ENCODE results near the gene CACNA1I.
"Not testable (repeated sequence)": the region's sequence is repeated elsewhere in the genome, so short reads cannot be mapped to it uniquely, and the experiment has no call there.

Gene CACNA1I

DNA sequence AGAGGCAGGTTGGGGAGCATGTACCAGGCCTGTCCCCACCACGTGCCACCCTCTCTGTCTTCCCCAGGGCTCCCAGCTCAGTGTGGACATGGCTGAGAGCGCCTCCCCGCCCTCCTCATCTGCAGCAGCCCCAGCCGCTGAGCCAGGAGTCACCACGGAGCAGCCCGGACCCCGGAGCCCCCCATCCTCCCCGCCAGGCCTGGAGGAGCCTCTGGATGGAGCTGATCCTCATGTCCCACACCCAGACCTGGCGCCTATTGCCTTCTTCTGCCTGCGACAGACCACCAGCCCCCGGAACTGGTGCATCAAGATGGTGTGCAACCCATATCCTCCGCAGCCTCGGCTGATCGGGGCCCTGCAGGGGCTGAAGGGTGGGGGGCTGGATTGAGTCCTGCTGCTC lies at the start of gene CACNA1I:
Gene CACNA1I, plus strand, starts transcription at position 89 of the 400 bp plus-strand sequence. Its CDS starts 0 bp downstream, at position 89.
- no peak for DNase-seq

DNA sequence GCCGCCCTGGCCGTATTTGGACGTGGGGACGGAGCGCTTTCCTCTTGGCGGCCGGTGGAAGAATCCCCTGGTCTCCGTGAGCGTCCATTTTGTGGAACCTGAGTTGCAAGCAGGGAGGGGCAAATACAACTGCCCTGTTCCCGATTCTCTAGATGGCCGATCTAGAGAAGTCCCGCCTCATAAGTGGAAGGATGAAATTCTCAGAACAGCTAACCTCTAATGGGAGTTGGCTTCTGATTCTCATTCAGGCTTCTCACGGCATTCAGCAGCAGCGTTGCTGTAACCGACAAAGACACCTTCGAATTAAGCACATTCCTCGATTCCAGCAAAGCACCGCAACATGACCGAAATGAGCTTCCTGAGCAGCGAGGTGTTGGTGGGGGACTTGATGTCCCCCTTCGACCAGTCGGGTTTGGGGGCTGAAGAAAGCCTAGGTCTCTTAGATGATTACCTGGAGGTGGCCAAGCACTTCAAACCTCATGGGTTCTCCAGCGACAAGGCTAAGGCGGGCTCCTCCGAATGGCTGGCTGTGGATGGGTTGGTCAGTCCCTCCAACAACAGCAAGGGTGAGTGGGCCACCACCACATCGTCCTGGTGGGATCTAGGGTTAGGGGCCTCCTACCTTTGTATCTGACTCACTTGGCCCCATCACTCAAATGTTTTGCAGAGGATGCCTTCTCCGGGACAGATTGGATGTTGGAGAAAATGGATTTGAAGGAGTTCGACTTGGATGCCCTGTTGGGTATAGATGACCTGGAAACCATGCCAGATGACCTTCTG lies 49.3 kb upstream of the CACNA1I start:
- not testable (repeated sequence) for DNase-seq

DNA sequence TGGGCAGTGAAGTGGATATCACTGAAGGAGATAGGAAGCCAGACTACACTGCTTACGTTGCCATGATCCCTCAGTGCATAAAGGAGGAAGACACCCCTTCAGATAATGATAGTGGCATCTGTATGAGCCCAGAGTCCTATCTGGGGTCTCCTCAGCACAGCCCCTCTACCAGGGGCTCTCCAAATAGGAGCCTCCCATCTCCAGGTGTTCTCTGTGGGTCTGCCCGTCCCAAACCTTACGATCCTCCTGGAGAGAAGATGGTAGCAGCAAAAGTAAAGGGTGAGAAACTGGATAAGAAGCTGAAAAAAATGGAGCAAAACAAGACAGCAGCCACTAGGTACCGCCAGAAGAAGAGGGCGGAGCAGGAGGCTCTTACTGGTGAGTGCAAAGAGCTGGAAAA lies 48.5 kb upstream of the CACNA1I start:
- not testable (repeated sequence) for DNase-seq

DNA sequence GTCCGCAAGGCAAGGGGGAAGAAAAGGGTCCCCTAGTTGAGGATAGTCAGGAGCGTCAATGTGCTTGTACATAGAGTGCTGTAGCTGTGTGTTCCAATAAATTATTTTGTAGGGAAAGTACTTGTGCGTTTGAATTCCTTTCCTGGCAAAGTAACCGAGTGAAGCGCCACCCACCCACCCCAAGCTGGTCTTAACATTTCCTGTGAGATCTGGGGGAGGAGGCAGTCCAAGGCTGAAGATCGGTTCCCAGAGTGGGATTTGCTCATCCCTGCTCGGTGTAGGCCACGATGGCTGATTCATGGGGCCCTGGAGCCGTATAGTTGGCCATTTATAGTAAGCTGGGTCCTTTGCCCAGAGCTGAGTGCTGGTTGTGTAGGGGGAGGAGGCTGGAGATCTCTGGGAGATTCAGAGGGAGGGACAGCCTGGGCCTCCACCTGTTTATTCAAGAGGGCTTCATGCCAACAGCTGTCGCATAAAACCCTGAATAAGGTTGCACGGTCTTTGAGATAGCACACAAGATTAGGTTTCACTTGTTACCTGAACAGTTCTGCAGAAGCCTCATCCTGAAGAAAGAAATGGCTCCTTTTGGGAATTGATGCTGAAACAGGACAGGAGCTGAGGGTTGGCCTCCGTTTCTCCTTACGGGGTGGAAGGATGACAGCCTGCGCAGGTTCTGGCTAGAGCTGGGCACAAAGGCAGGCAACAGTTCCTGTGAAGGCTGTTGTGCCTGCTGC lies 47.8 kb upstream of the CACNA1I start:
- peak; percentile 50 for DNase-seq

DNA sequence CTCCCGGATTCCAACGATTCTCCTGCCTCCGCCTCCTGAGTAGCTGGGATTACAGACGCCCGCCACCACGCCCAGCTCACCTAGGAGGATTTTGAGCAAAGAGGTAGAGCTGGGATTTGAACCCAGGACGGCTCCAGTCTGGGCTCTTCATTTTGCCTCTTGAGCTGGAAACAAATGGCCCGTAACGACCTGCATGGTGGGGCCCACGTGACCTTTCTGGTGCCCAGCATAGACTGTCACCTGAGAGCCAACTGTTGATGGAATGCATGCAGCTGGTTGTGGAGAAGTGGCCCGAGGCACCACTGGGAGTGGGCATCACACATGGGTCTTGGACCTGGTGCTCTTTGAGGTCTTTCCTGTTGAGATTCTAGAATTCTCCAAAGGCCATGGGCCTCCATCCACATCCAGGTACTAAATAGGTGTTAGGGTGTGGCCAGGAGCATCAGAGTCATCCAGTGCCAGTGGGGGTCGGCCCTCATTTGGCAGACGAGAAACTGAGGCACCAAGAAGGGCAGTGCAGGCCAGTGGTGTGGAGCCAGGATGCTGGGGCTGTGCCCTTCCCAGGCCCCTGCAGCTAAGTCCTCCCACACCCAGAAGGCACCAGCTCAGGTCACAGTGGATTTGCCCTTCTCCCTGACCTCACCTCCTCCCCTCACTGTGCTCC lies 46.3 kb upstream of the CACNA1I start:
- no peak for DNase-seq

DNA sequence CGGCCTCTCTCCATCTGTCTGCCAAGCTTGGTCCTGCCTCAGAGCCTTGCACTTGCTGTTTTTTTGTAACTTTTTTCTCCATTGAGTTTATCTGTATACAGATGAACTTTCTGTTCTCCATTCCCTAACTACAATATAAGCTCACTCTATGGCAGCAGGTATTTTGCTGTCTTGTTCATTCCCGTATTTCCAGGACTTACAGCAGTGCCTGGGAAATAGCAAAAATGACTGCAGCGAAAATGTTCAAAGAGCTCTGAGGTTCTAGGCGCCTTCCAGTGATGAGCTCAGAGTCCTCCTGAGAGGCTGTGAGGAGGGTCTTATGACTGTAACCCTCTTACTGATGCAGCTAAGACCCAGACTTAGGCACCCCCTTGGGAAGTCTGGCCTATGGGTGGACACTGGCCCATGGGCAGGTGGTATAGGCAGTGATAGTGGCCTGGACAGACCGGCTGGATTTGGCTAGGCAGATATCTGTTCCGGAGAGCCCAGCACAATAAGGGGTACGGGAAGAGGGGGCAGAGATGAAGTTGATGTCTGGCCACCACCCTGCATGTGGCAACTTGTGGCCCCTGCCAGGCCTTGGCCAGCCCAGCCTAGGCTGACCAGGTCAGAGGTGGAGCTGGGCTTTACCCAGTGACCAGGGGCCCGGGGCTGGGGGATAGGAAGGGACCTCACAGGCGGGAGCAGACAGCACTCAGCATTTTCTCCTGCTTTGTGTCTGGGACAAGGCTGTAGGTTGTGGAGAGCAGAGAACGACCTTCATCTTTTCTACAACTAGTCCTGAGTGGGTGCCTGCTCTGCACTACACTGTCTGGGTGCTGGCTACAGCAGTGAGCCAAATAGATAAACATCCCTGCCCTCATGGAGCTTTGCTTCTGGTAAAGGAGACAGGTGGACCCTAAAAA lies 45.5 kb upstream of the CACNA1I start:
- DNase-seq, result no peak

DNA sequence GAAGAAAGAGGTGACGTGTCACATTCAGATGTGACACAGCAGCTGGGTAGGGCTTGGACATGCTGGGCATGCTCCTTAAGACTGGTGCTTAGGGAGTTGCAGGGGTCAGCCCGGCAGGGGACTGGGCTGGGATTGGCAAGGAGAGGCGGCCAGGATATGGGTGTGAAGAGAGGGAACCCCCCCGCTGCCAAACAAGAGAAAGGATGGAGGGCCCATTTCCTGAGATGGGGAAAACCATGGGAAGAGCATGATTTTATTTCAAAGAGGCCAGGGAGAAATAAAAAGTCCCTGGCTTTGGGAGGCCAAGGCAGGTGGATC lies 44.9 kb upstream of the CACNA1I start:
- DNase-seq, result no peak

DNA sequence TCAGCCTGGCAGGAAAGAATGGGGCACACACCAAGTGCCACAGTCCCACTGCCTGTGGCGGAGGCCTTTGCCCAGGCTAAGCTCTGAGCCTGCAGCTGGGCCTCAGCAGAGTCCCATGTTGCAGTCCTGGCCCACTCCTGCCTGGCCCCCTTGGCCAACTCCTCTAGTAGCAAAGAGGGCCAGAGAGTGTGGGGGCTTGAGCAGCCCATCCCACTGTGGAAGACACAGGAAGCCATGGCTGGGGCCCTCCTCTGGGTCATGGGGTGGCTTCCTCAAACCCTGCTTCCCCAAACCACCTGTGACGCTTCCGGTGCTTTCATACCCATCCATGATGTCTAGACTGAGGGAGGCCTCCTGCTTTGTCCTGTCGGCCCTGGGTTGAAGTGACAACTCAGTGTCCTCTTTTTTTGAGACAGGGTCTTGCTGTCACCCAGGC lies 43.8 kb upstream of the CACNA1I start:
- DNase-seq, result no peak

DNA sequence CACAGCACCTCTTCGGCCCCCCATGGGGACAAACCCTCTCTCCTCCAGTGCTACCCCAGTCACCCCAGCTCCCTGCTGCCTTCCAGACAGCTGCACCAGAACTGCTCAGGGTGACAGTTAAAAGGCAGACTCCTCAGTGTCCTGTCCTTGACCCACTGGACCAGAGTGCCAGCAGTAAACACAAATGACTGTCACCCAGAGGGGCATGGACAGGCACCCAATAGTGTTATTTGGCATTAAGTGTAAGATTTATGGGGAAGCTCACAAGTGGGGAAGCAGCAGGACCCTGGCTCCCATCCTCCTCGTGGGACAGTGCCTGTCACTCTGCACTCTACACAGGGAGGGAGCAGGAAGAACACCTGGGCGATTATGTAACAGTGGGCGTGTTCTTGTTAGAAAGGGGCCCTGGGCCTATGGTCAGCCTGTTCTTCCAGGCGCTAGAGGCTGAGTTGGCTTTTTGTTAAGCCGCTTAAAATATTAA lies 43.0 kb upstream of the CACNA1I start:
- no peak for DNase-seq

DNA sequence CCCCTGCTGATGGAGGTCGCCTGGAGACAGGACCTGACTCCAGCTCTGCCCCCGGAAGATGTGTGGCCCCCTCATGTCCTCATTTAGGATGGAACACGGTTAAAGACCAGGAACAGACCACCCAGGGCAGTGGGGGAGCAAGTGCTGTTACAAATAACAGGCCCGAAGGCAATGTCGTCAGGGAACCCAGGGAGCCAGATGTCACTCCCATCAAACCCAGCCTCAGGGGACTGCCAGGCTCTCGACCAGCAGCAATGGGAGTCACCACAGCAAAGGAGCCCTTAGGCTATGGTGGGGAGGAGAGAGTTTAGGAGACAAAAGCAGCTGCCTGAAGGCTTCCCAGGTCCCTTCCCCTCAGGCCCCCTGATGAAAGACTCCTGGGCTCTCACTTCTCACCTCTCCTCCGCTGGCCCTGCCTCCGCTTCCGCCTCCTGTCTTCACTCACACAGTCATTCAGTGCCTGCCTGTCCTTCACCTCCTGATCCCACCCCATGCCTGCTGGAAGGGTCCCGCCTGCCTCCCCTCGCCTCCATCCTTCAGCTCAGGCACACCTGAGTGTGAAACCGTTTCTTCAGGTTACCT lies 42.4 kb upstream of the CACNA1I start:
- no peak for DNase-seq

DNA sequence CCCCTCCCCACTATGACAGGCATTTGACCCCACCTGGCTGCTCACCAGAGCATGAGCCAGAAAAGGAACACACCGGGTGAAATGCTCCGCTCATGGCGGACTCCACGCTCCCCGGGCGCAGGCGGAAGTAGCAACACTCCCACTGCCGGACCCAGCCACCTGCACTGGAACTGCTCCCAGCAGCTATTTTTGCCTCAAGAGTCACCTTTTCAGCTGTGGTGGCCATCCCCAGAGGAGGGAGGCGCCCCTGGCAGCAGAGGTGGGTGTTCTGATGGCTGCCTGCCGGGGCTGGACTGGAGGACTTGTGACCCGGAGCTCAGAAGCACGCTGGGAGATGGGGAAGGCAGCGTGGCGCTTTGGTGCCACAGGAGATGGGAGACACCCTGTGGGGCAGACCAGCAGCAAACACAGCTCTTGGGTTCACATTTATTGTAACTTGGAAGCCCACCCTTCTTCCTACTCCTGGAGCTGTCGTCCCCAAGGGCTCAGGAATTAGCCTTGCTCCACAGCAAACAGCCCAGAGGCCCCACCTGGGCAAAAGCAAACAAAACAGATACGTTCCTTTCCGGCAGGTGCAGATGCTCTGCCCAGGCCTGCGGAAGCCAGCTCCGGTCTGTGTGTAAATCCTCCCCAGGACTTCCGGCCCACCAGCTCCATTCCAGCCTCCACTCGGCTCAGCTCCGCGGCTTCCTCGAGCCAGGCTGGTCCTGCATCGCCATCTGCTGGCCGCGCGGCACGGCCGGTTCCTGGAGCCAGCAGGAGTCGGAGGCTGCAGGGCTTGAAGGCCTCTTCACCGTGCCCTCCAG lies 41.7 kb upstream of the CACNA1I start:
- DNase-seq, result peak; percentile 86

DNA sequence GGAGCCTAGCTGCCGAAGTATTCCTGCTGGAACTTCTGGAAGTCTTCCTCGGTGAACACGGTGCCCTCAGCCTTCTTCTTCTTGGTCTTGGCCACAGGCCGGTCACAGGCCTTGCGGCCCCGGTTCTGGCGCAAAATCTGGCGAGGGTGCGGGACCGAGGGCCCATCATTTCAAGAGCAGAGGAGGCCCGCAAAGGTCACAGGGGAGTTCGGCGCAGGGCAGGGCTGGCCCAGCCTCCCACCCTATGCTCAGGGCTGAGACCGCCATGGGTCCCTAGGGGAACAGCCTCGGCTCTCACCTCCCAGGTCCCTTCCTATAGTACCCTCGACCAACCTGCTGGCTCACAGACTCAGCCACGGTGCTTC lies 41.1 kb upstream of the CACNA1I start:
- DNase-seq, result no peak

DNA sequence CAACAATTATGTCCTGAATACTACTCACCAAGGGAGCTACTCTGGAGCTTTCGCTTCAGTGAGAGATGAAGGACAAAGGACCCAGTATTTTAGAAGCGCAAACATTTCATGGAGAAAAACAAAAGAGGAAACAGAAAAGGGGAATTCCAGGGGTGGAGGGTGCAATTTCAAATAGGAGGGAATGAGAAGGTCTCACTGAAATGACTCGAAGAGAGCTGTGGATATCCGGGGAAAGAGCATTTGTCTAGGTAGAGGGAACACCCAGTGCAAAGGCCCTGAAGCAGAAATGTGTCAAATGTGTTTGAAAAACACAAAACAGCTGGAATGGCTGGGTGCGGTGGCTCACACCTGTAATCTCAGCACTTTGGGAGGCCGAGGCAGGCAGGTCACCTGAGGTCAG lies 40.4 kb upstream of the CACNA1I start:
- DNase-seq, result no peak

DNA sequence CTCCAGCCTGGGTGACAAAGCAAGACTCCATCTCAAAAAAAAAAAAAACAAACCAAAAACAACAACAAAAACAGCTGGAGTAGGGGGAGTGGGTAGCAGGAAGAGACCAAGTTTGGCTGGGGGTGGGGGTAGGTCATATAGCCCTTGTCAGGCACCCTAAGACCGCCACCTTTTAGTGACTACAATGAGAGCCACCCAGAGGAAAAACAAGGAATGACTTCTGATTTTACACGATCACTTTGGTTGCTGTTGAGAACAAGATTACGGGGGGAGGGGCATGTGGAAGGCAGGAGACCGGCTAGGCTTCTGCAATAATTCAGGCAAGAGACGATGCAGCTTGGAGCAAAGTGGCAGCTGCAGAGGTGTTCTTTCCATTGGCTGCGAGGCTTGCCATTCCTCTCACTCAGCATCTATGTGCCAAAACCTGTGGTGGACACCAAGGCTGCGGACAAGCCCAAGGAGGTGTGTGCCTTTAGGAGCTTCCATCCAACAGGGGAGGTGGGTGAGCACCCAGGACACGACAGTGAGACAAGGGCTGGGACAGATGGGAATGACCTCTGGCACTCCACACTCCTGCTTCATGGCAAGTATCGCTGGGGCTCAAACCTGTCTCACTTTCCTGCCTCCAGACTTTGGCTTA lies 39.7 kb upstream of the CACNA1I start:
- no peak for DNase-seq

DNA sequence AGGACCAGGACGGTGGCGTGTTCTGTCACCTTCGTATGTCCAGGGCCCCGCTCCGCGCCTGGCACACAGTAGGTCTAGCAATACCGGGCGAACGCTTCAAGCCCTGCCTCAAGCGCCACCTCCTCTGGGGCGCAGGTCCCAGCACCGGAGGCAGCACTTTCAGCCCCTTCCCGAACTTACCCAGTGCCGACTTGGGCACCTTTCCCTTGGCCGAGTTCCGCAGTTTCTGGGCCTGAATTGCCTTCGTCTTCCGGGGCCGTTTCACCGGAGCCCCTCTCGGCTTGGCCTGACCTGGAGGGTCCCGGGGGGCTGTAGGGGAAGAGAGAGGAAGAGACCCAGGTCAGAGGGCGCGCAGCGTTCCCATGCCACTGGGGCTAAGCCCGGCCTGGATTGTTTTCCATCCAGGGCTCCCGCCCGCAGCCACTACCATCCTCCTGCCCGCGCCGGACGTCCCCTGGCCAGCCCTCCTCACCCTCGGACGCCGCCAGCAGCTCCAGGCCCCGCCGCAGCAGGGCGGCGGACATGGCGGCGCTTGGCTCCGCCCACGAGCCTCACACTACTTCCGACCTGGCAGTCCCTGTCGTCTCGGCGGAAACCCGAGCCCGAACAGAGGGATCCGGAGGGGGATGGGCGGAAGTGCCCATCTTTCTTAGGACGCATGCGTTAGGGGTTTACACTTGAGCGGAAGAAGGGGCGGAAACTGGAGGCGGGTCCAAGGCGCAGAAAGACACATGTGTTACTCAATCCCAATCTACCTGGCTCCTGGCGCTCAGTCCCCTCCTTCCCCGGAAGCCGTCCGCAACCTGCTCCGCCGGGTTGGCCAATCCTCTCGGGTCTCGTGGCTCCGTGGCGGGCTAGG lies 38.1 kb upstream of the CACNA1I start, which contains the start of gene RPS19BP1:
Gene RPS19BP1, minus strand, starts transcription at position 534 of the 859 bp plus-strand sequence. Its CDS starts 10 bp downstream, at position 524.
- DNase-seq, result peak; percentile 98

DNA sequence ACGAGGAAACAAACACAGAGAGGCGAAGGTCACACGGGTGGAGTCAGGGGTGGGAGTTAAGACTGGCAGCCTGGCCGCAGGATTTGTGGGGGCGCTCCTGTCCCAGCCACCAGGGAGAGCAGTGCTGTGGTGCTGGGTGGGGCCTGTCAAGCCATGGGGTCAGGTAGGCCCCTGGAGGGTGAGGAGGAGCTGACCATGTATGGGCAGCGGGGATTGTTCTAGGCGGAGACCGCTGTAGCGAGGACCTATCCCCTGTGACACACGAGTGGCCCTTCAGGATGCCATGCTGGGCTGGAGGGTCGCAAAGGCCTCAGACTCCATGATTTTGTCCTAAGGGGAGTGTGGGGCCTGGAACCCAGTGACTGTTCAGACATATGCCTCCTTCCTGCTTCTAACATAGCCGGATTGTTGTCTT lies 36.5 kb upstream of the CACNA1I start:
- DNase-seq, result no peak

DNA sequence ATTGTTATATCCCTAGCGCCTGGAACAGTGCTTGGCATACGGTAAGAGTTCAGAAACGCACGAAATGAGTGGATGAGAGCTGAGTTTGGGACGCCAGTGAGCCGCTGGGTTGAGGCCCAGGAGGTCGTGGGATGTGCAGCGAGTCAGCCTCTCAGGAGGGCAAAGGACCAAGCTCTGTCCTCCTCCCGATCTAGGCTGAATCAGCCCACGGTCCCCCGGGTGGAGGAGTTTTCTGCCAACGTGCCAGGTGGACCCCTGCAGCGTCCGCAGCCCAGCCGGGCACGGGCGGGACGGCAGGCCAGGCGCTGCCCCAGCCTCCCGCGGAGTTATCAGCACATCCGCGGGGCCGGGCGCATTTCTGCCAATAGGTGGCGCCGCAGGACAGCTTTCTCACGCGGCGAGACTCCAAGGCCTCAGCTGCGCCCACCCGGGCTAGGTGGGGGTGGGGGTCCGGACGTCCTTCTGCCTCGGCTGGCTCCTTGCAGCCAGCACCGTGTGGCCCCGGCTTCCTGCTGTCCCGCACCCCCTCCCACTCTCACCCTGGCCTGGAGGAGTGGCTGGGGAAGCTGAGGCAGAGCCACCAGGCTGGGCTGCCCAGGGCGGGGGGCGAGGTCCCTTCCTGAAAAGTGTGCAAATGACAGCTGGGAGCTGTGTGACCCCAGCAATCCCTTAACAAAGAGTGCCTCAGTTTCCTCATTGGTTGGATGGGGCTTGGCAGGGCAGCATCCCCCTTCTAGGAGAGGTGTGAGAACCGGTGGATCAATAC lies 35.8 kb upstream of the CACNA1I start:
- peak; percentile 89 for DNase-seq

DNA sequence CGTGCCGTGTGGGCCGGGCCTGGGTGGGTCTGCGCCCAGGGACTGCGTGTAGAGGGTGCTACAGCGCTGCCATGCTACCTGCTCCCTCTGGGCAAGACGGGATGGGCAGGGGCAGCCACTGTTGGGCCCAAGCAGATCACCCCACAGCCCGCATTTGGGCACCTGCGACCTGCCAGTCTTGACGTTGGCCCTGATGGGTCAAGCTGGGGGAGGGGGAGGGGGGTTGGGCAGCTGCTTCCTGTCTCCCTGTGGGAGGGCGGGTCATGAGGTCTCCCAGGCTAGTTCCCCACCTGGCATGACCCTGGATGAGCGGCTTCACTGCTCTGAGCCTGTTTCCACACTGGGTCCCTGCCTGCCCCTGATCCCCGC lies 35.2 kb upstream of the CACNA1I start:
- no peak for DNase-seq

DNA sequence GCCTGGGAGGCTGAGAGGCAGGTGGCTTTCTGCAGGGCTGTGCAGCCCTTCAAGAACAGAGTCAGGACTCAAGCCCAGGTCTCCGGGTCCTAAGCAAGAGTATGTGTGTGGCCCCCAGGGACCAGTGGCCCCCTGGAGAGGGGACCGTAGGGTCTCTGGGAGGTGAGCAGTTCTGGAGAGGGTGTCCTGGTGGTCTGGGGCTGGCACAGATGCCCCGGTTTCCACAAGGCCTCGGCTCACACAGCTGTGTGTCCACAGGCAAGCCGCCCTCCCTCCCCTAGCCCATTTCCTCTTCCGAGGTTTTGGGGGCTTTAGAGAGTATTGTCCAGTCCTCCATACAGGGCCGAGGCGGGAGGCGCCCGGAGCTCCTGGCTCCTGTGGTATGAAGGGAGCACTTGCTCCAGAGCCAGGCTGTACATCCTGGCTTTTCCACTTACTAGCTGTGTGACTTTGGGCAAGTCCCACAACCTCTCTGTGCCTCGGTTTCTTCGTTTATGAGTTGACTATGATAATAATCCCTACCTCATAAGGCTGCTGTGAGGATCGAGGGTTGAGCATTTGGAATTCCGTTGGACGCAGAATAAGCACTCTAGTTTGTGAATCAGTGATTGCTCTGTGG lies 34.6 kb upstream of the CACNA1I start:
- no peak for DNase-seq
